ENCODE results near the gene SETX.
A peak's percentile ranks its signal among the peaks of the same experiment; 100 is the strongest.
"Not testable (repeated sequence)": the region's sequence is repeated elsewhere in the genome, so short reads cannot be mapped to it uniquely, and the experiment has no call there.

Gene SETX

DNA sequence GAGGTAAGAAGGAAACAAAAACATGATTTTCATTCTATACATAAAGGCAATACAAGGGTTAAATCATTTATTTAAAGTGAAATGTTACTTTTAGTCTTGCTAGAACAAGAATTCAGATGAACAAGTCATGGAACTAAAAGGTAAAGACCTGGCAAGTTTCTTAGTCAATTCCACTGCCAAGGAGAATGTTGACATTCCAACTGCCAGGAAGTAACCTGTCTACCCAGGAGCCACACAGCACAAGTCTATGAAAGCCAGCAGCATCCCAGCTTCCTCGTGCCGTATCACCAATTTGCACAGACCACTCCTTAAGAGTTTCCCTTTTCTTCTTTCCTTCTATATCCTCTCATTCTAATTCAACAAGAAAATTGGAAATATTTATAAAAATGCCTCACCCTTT lies 79.9 kb downstream of the SETX start:
- no peak for DNase-seq

DNA sequence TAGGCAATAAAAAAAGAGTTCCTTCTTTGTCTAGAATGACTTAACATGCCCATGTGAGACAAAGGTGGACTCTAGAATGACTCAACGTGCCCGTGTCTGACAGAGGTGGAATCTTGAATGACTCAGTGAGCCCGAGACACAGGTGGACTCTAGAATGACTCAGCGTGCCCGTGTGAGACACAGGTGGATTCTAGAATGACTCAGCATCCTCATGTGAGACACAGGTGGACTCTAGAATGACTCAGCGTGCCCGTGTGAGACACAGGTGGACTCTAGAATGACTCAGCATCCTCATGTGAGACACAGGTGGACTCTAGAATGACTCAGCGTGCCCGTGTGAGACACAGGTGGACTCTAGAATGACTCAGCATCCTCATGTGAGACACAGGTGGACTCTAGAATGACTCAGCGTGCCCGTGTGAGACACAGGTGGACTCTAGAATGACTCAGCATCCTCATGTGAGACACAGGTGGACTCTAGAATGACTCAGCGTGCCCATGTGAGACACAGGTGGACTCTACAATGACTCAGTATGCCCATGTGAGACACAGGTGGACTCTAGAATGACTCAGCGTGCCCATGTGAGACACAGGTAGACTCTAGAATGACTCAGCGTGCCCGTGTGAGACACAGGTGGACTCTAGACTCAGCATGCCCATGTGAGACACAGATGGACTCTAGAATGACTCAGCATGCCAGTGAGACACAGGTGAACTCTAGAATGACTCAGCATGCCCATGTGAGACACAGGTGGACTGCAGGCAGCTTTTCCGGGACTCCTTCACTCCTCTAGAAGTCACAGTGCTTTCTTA lies 84.9 kb downstream of the SETX start:
- DNase-seq: not testable (repeated sequence)

DNA sequence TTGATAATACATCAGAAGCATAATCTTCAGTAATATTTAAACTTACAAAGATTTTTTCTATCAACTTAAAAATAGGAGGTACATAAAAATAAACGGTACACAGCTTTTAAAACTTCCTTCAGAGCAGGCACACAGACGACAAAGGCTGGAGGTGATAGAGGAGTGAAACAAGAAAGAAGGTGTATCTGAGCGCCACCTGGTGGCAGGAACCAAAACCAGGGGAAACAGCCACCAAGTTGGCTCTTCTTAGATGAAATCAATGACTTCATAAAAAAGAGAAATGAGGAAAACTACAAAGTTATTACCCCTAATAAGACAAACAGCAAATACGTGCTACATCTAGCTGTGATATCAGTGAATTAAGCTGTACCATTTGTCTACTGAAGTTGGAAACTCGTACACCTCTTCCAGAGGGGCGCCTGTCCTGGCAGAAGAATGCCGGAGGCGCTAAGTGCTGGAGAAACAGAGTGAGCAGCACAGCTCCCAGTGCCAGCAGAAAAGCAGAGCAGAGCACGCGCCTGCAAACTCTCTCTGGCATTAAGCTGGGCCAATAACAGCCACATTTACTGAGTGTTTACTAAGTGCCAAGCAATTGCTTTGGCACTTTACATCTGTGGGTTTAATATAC lies 85.9 kb downstream of the SETX start:
- peak; percentile 6 for DNase-seq

DNA sequence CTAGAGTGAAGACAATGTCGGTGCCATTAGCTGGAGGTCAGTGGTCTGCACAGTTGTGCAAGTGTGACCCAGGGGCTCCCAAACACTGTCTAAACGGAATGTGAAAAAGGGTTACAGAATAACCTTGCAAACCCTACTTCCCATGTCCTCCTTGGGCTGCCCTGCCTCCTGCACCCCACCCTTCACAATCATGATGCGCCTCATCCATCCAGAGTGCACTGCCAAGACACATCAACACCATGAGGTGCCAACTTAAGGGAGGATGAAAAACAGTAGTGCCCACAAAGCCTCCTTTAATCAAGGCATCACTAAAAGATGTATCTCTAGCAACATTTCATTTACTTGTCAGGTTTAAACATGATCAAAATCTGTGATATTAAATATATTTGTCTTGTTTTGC lies 87.1 kb downstream of the SETX start:
- no peak for DNase-seq

DNA sequence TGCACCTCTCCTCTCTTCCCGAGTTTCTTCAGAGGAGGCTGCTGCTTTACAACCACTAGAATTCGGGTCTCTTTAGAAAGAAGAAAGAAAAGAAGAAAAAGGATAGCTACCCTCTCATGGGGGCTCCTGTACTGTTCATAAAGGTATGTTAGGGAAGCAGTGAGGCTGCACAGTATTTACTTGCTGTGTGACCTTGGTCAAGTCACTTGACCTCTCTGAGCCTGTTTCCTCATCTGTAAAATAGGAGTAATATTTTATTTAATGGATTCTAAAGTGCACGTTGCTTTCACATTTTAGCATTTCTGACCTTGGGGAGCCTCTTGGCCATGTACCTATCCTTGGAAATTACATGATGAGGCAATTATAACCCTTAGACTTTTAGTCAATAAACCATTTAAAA lies 88.8 kb downstream of the SETX start:
- no peak for DNase-seq

DNA sequence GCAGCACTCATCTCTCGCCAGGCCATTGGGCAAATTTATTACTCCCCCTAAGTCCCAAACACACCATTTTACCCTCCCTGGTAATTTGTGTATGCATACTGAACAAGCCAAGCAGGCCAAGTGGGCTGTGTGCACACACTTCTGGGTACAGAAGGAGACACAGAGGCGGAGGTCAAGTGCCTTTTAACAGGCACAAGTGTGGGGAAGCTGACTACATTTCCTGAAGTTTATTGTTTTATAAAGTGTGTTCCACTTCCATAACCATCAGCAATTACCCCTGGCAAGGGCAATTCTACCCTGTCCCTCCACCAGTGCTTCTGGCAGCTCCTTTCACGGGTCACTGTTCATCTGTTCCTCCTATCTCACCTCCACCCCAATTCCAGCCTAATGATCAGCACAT lies 93.9 kb downstream of the SETX start:
- no peak for DNase-seq

DNA sequence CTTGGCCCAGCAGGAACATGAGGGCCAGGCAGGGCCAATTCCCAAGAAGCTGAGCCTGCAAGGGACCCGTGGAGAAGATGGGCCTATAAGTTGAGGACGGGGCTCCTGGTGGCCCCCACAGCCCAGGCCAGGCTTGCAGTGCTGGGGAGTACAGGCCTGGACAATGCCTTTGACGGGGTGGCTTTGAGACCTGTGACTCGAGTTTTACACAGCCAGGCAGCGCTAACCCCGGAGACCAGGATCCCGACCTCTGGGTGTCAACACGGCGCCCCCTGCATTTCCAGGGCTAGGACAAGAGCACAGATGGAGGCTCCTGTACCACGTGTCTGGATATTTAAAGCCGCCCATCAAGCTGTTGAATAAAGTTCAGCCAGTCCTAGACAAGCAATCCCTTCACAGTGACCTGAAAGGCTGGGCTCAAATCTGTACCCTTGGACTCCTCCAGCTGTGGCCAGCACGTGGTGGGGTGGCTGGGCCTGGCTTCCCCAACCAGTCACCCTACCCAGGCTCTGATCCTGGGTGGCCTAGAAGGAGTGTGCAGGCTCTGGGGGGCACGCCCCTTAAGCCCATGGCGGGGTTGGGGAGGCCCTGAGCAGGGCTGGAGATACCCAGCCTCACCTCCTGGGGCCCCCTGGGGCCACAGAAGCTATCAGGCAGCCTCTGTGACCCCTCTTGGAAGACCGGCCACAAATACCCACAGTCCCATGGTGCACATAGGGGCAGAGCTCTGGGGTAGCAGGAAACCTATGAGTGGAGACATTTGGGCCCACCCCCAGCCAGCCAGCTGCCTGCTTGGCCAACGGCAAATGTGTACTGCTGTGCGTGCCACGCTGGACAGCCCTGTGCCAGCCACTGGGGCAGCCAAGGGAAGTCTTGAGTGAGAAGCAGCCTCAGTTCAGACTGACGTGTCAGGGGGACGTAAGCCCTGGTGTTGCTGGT lies 104.2 kb downstream of the SETX start:
- no peak for DNase-seq

DNA sequence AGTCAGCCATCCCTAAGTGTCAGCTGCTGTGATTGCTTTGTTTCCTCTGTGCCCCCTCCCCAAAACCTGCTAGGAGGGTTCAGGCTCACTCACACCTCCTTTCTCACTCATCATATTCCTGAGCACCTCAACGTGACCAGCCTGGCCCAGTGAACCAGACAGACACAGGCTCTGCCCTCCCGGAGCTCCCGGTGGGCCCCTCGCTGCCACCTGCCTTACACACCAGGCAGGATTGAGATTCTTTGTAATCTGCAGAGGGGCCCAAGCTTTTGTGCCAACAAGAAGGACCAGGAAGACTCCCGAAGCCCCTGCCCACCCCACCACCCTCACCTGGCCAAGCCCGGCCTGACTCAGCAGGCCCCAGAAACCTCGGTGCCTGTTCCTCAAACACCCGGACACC lies 105.1 kb downstream of the SETX start:
- DNase-seq: no peak

DNA sequence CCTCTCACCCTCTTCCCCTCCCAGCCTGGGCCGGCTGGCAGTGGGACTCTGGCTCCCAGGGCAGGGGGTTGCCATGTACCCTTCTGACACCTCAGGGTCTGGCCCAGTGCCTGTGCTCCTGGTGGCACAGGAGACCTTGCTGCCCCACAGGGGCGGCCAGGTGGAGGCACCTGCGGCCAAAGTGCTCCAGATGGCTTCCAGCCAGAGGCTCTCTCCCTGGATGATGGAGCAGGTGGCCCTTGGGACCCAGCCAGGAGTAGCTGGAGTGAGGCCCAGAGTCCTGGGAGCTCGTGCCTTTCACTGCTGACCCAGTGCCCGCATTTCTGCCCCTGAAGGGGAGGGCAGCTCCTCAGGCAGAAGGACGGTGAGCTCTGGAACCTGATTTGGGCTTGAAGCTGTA lies 105.7 kb downstream of the SETX start:
- no peak for DNase-seq

DNA sequence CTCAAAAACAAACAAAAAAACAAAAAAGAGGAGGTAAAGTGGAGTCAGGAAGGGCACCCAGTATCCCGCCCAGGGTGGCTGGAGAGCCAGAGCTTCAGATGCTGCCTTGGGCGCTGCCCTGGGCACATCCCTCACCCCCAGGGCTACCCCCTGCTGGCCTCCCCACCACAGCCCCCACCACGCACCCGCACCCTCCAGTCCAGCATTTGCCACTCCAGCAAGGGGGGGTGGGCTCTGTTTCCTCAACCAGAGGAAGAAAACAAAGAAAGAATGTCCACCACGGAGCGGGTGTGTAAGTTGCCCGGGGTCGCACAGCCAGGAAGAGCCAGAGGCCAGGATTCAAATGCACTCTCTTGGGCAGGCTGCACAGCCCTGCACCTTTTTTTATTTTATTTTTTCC lies 106.8 kb downstream of the SETX start:
- DNase-seq: no peak

DNA sequence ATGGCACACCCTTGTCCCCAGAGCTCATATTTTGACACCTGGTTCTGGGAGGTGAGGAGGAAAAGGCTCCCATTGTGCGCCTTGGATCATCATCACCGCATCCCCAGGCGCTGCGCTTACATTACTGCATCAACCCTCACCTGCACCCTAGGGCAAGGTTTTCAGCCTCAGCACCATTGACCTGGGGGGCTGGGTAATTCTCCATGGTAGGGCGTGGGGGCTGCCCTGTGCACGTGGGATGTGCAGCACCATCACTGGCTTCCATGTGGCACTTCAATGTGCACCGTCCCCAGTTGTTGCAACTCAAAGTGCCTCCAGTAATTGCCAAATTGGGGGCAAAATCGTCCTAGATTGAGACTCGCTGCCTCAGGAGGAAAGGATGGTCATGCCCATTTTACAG lies 109.3 kb downstream of the SETX start:
- no peak for DNase-seq

DNA sequence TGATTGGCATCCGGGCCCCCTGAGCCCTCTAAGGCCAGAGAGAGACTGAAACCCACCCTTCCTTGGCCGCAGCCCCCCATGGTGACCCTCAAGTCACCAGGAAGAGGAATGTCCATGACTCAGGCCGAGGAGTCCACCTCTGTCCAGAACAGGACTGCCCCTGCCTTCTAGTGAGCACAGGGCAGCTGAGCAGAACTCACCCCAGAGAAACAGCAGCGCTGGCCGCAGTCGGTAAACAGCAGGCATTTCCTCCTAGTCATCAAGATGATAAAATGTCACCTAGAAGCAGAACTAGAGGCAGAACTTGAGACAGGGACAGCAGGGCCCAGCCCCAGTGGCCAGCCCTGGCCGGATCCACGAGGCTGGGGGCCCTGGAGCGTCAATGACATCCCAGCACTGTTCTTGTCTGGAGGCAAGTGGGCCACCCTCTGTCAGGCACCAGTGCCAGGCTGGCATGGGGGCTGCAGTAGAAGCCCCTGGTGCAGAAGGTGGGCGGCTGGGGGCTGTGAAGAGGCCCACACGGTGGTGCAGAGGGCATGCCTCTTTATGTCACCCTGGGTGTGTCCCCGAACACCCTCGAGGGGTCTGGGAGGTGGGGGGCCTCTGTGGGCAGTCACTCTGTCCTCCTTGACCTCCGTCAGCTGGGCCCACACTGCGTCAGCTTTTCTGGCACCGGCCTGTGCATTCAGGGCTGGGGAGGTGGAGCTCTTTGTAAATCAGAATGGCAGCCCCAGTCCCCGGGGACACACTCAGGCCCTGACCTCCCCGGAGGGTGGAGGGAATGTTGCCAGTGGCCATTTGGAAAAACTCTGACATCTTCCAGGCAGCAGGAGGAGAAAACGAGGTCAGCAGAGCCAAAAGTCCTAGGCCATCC lies 110.0 kb downstream of the SETX start:
- DNase-seq: no peak

DNA sequence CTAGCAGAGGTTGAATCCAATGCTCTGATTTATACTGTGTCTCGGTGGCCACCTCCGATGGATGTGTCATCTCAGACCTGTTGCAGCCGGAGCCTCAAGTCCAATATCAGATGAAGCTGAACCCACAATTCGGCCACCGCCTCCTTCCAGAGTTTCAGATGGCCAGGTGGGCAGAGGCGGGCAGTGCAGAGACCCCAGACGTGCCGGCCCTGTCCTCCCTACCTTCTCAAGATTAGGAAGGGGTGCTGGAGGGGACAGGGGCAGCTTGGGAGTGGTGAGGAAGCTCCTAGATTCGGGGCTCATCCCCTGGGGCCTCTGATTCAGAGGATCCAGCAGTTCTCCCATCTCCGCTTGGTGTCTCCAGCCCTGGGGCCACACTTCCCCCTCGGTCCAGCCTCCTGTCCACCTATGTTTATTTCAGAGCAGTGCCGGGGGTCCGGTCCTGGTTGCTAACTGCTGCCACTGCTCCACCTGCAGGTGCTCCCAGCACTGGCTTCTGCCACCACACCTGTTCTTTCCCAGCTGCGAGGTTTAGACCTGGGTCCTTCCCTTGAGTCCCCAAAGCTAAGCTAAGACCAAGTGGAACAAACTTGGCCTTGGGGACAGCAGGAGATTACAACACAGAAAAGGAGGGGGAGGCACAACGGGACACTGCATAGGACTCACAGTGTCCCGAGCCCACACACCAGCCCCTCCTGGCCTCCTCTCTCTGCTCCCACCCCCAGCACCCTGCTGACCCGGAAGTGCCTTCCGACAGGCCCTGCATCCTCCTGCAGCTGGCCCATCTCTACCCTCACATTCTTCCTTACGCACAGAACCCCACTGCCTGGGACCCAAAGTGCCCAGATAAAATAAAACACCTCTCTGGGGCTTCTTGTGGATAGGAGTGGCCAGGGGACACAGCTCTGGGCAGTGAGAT lies 111.4 kb downstream of the SETX start:
- DNase-seq: no peak

DNA sequence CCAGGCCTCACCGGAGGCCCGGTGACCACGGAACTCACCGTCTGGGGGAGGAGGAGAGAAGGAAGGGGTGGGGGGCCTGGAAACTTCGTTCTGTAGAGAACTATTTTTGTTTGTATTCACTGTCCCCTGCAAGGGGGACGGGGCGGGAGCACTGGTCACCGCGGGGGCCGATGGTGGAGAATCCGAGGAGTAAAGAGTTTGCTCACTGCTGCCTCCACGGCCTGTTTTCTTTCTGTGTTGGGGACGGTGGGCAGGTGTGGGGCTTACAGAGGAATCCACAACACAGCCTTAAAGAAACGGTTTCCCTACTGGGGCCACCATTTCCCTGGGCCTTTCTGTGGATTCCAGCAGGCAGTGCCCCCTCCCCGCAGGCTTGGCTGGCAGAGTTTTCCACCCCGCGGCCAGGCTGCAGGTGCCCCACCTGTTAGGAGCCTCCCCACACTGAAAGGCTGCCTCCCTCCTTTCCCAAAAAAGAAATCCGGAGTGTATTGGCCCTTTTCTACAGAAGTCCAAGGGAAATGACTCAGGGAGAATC lies 112.1 kb downstream of the SETX start:
- no peak for DNase-seq

DNA sequence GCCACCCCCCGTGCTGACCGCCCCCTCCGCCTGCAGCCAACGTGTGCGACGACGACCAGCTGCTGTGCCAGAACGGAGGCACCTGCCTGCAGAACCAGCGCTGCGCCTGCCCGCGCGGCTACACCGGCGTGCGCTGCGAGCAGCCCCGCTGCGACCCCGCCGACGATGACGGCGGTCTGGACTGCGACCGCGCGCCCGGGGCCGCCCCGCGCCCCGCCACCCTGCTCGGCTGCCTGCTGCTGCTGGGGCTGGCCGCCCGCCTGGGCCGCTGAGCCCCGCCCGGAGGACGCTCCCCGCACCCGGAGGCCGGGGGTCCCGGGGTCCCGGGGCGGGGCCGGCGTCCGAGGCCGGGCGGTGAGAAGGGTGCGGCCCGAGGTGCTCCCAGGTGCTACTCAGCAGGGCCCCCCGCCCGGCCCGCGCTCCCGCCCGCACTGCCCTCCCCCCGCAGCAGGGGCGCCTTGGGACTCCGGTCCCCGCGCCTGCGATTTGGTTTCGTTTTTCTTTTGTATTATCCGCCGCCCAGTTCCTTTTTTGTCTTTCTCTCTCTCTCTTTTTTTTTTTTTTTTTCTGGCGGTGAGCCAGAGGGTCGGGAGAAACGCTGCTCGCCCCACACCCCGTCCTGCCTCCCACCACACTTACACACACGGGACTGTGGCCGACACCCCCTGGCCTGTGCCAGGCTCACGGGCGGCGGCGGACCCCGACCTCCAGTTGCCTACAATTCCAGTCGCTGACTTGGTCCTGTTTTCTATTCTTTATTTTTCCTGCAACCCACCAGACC lies 112.8 kb downstream of the SETX start:
- DNase-seq: no peak

DNA sequence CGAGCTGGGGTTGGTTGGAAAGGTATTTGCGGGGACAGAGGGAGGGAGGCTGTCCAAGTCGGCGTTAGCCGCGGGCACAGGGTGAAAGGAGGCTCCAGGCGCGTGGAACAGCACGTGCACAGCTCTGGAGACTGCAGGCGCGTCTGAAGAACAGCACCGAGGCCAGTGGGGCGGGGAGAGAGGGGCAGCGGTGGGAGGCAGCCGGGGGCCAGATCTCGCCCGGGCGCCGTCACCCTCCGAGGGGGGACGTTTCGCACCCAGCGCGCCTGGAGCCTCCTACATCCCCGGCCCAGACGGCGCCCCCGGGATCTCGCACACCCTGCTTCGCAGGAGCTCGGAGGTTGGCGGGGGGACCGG lies 113.3 kb downstream of the SETX start:
- DNase-seq: no peak

DNA sequence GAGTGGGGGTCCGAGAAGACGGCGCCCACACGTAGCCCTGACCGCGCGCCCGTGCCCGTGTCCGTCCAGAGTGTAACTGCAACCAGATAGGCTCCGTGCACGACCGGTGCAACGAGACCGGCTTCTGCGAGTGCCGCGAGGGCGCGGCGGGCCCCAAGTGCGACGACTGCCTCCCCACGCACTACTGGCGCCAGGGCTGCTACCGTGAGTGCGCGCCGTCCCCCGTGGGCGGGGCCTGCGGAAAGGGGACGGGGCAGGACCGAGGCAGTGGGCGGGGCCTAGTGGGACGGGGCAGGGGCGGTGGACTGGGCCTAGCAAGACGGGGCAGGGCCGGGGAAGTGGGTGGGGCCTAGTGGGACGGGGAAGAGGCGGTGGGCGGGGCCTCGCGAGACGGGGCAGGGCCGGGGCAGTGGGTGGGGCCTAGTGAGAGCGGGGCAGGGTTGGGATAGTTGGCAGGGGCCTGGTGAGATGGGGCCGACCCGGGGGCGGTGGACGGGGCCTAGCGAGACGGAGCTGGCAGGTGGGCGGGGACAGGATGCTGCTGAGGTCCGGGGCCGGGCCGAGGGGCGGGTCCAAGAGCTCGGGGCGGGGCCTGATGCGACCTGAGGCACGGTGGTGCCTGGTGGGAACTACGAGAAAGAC lies 113.8 kb downstream of the SETX start:
- peak; percentile 22 for DNase-seq

DNA sequence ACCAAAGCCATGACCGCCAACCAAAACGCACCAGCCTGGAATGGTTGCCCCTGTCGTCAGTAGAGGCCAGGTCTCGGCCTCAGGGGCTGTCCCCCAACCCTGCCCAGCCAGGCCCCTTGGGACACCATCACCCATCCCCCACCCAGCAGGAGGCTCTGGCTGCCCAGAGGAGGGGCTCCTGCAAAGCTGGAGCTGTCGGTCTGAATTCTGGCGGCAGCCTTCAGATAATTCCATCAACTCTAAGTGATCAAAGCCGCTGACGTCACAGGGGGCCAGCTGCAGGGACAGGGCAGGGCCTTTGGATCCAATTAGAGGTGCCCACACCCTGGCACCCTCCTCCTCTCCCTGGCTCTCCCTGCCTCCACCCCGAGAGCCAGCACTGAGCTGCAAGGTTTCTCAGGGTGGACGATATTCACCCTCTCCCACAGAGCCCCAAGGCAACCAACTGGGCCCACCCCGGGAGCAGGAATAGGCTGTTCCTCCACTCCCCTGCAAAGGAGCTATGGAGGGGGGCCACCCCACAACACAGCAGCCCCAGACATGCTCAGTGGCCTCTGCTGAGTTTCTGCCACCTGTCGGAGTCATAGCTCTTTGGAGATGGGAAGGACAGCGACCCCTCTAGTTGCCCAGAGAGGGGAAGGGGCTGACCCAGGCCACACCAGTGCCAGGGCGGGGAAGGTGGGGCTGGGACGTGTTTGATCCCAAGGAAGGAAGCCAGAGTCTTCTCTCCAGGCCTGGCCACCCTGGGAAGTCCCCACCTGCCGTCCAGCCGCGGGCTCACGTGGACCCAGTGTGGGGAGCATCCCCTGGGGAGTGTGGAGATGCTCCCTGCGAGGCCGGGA lies 114.6 kb downstream of the SETX start:
- no peak for DNase-seq

DNA sequence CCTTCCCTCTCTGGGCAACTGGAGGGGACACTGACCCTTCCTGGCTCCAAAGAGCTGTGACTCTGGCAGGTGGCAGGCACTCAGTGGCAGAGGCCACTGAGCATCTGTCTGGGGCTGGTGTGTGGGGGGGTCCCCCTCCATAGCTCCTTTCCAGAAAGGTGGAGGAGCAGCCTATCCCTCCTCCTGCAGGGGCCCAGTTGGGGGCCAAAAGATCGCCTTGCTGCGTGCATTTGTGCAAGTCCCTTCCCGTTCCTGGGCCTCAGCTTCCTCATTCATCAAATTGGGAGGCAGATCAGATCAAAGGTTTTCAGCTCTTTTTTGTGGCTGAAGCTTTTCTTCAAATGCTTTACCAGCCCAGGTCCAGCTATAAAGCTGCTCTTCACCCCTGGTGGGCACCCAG lies 115.3 kb downstream of the SETX start:
- DNase-seq: no peak
